CD4-positive, alpha-beta T cell treated with Interleukin-15 for 1 hour (primary cell): ENCODE data around the gene COL6A5.
"Not testable (repeated sequence)": the region's sequence is repeated elsewhere in the genome, so short reads cannot be mapped to it uniquely, and the experiment has no call there.

Experiments used
- DNase-seq: peaks from one replicate; pipeline ENCODE4 v3.0.0-alpha.2; 2020

Gene COL6A5

GRCh38 chr3:130386604-130387263 lies 41.3 kb downstream of the COL6A5 start:
- no peak for DNase-seq

DNA sequence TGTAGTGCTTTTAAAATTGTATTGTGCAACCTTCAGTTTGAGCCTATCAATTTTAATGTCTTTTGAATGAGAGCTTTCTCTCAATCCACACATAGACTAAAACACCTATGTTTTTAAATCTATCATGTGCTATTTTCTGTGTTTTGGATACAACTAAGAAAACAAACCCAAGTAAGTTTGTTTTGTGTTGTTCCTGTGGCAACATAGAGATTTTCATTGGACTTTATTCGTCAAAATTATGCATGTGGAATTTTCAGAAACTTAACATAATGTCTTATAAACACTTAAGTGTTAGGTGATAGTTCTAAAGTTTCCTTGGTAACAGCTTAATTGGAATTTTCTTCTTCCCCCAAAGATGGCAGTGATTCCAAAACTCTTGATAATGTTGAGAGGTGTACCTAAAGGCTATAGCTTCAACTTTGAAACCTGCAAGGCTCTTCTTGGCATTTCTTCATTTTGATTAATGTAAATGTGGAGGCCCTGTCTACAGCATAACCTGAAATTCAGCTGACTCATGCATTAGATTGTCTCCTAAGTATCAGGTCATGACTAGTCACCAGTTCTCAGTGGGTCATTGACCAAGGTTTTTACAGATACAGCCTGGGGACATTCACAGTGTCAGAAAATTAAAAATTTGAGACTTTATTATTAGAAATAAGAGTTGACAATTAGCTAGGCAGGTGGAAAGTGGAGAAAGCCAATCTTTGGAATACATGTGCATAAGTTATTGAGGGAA lies 44.4 kb downstream of the COL6A5 start:
- no peak for DNase-seq

GRCh38 chr3:130392266-130392665 lies 46.8 kb downstream of the COL6A5 start:
- no peak for DNase-seq

- no peak for DNase-seq
These were observed 48.1 kb downstream of the COL6A5 start for GRCh38 chr3:130393594-130393993.

DNA sequence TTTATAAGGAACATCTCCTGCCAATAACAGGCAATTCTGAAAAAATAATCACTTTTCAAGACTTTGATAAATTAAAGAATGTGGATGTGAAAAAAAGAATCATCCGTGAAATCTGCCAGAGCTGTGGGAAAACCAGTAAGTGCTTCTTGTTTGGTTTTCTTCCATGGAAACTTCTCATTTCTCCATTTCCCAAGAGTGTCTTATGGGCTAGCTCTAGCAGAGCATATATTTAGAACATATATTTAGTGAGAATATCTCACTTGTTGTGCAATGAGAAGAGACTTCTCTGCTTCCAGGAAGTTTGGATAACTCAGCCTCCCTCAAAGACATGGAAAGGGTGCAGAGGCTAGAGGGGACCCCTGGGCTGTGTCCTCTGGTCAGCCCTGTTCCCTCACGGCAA lies 49.9 kb downstream of the COL6A5 start:
- DNase-seq: no peak

GRCh38 chr3:130395916-130396315 lies 50.4 kb downstream of the COL6A5 start:
- no peak for DNase-seq

- DNase-seq: no peak
These were observed 58.9 kb downstream of the COL6A5 start for GRCh38 chr3:130404401-130404800.

DNA sequence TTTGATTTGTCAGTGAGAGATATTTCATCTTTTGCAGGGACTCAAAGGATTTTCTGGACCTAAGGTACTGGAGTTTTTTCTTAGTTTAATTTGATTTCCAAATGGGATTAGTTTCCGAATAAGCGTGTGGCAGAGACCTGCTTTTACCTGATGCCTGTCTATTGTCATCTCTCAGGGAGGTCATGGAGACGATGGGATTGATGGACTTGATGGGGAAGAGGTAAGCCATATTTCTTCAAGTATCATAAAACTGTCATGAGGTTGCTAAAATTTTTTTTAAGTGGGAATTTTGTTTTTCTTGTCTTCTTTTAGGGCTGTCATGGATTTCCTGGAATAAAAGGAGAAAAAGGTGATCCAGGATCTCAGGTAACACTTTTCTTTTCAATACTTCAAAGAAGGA lies 60.5 kb downstream of the COL6A5 start:
- no peak for DNase-seq

GRCh38 chr3:130408253-130408652 lies 62.8 kb downstream of the COL6A5 start:
- not testable (repeated sequence) for DNase-seq

GRCh38 chr3:130411320-130411719 lies 65.8 kb downstream of the COL6A5 start:
- DNase-seq: no peak

DNA sequence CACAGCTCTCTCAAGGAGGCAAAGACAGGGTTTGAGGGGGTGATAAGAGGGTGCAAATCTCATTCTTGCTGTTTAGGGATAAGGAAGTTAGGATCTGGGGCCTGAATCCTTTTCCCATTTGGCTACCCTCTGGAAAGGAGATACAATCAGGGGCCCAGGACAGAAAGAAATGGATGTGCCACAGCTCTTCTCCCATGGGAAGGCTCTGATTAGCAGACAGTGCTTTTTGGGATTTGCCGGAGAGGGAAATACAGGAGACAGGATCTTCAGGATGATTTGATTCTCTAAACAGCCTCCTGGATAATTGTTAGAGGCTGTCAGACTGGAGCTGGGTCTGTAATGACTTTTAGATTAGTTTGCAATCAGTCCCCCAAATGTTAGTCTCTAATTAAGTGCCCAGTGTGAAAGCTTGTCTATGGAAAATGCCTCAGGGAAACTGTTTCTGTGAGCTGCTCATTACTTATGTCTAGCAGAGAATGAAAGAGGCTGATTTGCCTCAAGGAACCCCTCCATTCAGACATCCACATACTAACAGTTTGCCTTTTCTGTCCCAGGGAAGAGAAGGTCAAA lies 67.6 kb downstream of the COL6A5 start:
- no peak for DNase-seq

DNA sequence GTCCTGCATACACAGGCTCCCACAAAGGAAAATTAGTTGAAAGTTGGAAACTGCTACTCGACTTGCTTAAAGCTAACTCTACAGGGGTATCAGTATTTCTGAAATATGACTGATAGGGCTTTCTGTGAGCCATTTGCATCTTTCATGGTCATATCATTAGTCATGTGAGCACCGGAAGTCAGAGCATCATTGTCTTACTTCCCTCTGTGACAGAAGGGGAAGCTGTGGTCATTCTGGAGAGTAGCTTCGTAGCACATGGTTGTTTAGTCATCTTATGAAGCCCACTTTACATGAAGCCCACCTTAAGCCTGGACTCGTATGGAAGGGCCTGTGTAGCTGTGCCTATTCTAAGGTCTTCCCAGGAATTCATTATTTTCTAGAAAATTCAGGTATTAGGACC lies 69.0 kb downstream of the COL6A5 start:
- DNase-seq: no peak

GRCh38 chr3:130420466-130420865 lies 75.0 kb downstream of the COL6A5 start:
- no peak for DNase-seq

DNA sequence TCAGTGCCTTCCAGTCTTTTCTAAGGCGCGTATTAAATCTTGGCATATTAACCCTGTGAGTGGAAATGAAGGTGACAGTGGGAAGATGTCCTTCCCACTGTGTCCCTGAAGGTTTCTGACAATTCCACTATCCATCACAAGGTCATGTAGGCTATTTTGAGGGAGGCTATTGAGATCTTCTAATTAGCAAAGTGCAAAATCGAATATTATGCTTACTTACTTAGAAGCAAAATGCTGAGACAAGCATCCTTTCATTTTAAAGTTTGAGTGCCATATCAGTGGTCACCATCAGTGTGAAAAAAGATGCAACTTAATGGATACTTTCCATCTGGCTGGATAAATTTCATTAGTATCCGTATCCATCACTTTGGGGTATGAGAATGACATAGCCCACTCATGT lies 77.6 kb downstream of the COL6A5 start:
- DNase-seq: no peak

DNA sequence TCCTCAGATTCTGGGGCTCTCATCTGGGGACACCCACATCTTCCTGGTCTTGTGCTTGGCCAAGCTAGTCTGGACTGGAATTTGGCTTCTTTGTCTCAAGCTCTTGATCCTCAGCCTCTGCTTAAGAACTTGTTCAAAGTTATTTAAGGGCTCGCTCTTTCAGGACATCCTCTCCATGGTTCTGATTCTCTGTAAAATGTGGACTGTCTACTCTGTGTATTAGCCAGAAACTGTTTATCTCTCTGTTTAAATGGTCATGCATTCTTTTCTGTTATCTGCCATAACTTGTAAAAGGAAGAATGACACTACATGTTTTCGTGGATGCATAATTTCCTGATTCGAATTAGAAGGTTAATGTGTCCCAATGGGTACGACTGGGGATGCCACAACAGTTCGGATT lies 79.4 kb downstream of the COL6A5 start:
- DNase-seq: no peak

DNA sequence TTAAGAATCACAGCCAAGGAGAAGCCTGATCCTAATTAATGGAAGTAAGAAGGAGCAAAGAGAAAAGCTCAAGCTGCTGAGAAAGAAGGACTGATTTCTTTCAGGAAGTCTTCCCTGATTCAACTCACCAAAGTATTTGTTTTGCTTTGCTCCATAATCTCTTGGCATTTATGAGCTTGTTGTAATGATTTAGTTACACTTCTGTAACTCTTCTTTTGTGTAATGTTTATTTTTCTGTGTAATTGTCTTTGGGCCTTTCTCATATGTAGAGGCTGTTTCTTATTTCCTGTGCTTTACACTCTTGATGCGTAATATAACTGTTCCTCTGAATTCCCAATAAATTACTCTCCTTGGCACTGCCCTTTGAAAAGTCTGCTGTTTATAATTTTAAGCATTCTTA lies 80.0 kb downstream of the COL6A5 start:
- no peak for DNase-seq

DNA sequence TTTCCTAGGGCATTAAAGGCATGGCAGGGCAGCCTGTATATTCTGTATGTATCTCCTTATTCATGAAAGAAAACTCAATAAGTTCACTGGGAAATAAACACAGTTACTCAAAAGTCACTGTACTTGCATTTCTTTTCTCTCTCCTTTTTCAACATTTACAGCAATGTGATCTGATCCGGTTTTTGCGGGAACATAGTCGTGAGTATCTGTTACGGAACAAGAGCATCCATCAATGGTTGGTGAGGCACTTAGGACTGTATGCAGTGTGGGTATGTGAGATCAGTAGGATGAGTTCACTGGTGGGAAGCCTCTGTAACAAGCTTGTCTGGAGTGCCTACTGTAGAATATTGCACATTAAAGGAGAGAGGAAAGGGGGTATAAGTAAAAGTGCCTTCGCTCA lies 80.7 kb downstream of the COL6A5 start:
- DNase-seq: no peak

- no peak for DNase-seq
These were observed 83.6 kb downstream of the COL6A5 start for GRCh38 chr3:130428871-130429712.

- DNase-seq: no peak
These were observed 84.2 kb downstream of the COL6A5 start for GRCh38 chr3:130429713-130430023.

DNA sequence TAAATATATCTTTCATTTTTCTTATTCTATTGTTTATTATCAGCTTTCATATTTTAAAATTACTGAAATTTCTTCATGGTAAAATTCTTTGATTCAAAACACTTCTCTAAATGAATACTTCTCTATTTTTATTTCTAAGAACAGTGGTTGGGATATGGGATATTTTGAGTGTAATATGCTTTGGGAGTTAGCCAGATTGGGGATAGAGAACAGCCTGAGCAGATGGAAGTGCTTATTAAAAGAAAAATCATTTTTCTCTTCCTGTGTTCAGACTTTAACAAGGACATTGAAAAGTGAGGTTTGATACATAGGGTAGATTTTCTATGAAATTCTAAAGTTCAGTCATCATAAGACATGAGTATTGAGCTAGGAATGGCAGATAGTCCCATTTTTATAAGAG lies 84.8 kb downstream of the COL6A5 start:
- DNase-seq: no peak

- not testable (repeated sequence) for DNase-seq
These were observed 86.6 kb downstream of the COL6A5 start for GRCh38 chr3:130432086-130432485.

DNA sequence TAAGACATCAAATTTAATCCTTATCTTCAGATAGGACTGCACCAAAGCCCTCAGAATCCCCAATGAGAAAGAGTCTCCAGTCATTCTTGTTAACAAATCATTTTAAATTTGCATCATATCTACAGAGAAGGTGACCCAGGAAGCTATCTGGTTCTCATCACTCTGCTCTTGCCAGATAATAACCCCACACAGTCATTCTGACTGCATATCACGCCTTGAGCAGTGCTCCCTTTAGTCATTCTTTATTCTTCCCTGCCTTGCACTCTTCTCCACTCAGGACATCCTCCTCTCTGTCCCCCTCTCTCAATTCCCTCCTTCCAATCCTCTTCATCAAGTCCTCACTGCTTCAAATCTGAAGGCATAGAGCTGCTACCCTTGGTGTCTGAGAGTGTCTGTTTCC lies 87.8 kb downstream of the COL6A5 start:
- no peak for DNase-seq

DNA sequence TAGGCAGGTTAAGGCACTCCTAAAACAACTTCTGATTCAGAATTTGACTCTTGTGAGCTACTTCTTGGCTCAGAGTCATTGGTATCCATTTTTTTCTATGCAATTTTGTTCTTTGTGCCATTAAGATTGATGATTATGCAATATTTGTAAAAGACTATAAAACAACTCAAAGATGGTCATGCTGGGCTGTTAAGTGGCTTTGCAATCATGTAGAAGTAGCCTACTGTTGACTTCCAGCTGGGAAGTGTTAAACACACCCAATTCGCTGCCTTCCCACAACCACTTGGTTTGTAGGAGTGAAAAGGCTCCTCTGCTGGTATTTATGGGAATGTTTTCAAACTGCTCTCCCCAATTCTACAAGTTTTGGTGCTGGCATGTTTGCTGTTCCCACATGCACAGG lies 96.8 kb downstream of the COL6A5 start:
- no peak for DNase-seq

- not testable (repeated sequence) for DNase-seq
These were observed 101.4 kb downstream of the COL6A5 start for GRCh38 chr3:130446840-130447239.
